ENCODE results near the gene SEMA3G. TPM values are rescaled to one million over a fixed set of nuclear protein-coding genes. Genes with fewer than 3 reads are reported as not detected.

The SEMA3G gene
- total RNA-seq, 1 experiment from 2014 or later, result 1.6 TPM

DNA sequence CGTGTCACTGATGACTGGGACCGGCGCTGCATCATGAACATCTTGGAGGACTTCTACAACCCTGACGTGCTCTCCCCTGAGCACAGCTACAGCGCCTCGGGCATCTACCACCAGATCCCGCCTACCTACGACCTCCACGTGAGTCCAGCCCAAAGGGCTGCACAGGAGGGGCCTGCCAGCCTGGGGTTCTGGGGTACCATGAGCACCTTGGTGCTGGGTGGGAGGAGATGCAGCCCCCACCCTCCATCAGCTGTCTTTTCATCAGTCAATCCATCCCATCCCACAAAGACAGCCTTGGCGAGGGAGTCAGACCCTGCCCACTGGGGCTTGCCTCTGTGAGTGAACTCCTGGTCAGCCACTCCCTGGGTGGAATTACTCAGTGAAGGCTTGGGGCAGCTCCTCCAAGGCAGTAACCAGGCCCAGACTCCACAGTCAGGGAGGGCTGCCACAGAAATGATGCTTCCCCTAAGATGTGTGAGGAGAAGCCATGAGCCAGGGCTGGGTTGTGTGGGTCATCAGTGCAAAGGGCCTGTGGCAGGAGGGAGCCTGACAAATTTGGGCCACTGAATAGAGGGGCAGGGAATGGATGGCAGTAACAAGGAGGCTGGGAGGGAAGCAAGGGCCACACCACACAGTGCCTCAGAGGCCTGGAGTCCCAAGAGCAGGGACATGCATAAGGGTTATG is 47.9 kb downstream of the SEMA3G start:
- Mint-ChIP-seq H3K27ac (no peak overlapping the region), H3K9me3 (no peaks in the 10 kb centered on the region), H3K36me3 (peaks cover 3% of the 10 kb centered on the region; the same call in 1 of the 2 replicates), H3K27me3 (ENCODE audit: low read depth) (peaks cover 5% of the 10 kb centered on the region; the same call in 1 of the 2 replicates), H3K4me1 (no peaks in the 10 kb centered on the region), H3K4me3 (no peak overlapping the region)
- ChIA-PET POLR2A (no interaction called here), CTCF (interaction anchor here (1.0 to 4.7 kb wide), 3 partner anchors 9 to 176 kb away, joined by 4 to 27 read pairs (median 8); no protein-coding TSS in a partner anchor)
- TF ChIP-seq NFYB (CRISPR knock-in tag; conservative IDR thresholded peaks at IDR 0.05; ENCODE audit: low read depth), result no peak
- TF ChIP-seq, protein P1, sequence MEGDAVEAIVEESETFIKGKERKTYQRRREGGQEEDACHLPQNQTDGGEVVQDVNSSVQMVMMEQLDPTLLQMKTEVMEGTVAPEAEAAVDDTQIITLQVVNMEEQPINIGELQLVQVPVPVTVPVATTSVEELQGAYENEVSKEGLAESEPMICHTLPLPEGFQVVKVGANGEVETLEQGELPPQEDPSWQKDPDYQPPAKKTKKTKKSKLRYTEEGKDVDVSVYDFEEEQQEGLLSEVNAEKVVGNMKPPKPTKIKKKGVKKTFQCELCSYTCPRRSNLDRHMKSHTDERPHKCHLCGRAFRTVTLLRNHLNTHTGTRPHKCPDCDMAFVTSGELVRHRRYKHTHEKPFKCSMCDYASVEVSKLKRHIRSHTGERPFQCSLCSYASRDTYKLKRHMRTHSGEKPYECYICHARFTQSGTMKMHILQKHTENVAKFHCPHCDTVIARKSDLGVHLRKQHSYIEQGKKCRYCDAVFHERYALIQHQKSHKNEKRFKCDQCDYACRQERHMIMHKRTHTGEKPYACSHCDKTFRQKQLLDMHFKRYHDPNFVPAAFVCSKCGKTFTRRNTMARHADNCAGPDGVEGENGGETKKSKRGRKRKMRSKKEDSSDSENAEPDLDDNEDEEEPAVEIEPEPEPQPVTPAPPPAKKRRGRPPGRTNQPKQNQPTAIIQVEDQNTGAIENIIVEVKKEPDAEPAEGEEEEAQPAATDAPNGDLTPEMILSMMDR (IDR thresholded peaks at IDR 0.05), result no peak
- ATAC-seq, result no peak
- DNase-seq (ENCODE audit: low spot score), result no peak

- Mint-ChIP-seq H3K36me3 (0 out of 2 replicates have a peak, but pooled peaks cover under 1% of the 10 kb centered on the region), H3K4me1 (no peaks in the 10 kb centered on the region), H3K27ac (no peak overlapping the region), H3K27me3 (ENCODE audit: low read depth) (peaks cover 5% of the 10 kb centered on the region; the same call in 1 of the 2 replicates), H3K4me3 (no peak overlapping the region), H3K9me3 (no peaks in the 10 kb centered on the region)
- ATAC-seq (no peak), DNase-seq (ENCODE audit: low spot score) (no peak)
- CTCF ChIA-PET, result interaction anchor here (0.6 to 2.3 kb wide), 3 partner anchors 8 to 1606 kb away, joined by 3 to 13 read pairs (median 4); no protein-coding TSS in a partner anchor
- POLR2A ChIA-PET, result no interaction called here
- TF ChIP-seq TEAD4 (CRISPR knock-in tag; IDR thresholded peaks at IDR 0.05), result no peak
- TF ChIP-seq ZNF263 (CRISPR knock-in tag; IDR thresholded peaks at IDR 0.05; ENCODE audit: low read depth), result no peak
- no peak for TF ChIP-seq AR (CRISPR knock-in tag; IDR thresholded peaks at IDR 0.05)
- no peak for TF ChIP-seq E2F5 (CRISPR knock-in tag; IDR thresholded peaks at IDR 0.05)
- no peak for TF ChIP-seq FOXP1 (CRISPR knock-in tag; IDR thresholded peaks at IDR 0.05; ENCODE audit: borderline replicate concordance)
- no peak for TF ChIP-seq ATF1 (CRISPR knock-in tag; IDR thresholded peaks at IDR 0.05)
- TF ChIP-seq NFATC4 (CRISPR knock-in tag; IDR thresholded peaks at IDR 0.05), result no peak
- no peak for TF ChIP-seq ARID4B (CRISPR knock-in tag; IDR thresholded peaks at IDR 0.05; ENCODE audit: borderline replicate concordance)
- TF ChIP-seq ESRRA (CRISPR knock-in tag; IDR thresholded peaks at IDR 0.05; ENCODE audit: borderline replicate concordance), result no peak
- no peak for TF ChIP-seq ZNF219 (CRISPR knock-in tag; IDR thresholded peaks at IDR 0.05; ENCODE audit: borderline replicate concordance)
- TF ChIP-seq, protein P2, sequence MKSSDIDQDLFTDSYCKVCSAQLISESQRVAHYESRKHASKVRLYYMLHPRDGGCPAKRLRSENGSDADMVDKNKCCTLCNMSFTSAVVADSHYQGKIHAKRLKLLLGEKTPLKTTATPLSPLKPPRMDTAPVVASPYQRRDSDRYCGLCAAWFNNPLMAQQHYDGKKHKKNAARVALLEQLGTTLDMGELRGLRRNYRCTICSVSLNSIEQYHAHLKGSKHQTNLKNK (CRISPR knock-in tag; IDR thresholded peaks at IDR 0.05), result no peak
- TF ChIP-seq JAZF1 (CRISPR knock-in tag; IDR thresholded peaks at IDR 0.05), result no peak
- no peak for TF ChIP-seq ZBTB21 (CRISPR knock-in tag; IDR thresholded peaks at IDR 0.05; ENCODE audit: borderline replicate concordance)
- no peak for TF ChIP-seq NR3C1 (CRISPR knock-in tag; conservative IDR thresholded peaks at IDR 0.05; ENCODE audit: low read depth)
- no peak for TF ChIP-seq FOXJ3 (CRISPR knock-in tag; IDR thresholded peaks at IDR 0.05; ENCODE audit: borderline replicate concordance)
- TF ChIP-seq ZNF232 (CRISPR knock-in tag; IDR thresholded peaks at IDR 0.05), result no peak
- no peak for TF ChIP-seq SMAD3 (CRISPR knock-in tag; IDR thresholded peaks at IDR 0.05; ENCODE audit: borderline replicate concordance)
- TF ChIP-seq ZNF425 (CRISPR knock-in tag; conservative IDR thresholded peaks at IDR 0.05), result no peak
Measured at GRCh38 chr3:52396011-52396906, 48.6 kb downstream of the SEMA3G start.
